GM18870 (cell line): Measurements from ENCODE around the gene POMGNT1.

ENCODE experiments used
- ATAC-seq: cut with Tn5 transposase; IDR thresholded peaks from one replicate; pipeline ENCODE4 v1.9.1; 2021; ENCODE audit warnings: moderate library complexity; ENCODE audit not compliant: unreplicated experiment

The POMGNT1 gene

GRCh38 chr1:46158312-46159281 lies 39.6 kb downstream of the POMGNT1 start:
- no peak for ATAC-seq

GRCh38 chr1:46157916-46158311 lies 40.3 kb downstream of the POMGNT1 start:
- no peak for ATAC-seq

DNA sequence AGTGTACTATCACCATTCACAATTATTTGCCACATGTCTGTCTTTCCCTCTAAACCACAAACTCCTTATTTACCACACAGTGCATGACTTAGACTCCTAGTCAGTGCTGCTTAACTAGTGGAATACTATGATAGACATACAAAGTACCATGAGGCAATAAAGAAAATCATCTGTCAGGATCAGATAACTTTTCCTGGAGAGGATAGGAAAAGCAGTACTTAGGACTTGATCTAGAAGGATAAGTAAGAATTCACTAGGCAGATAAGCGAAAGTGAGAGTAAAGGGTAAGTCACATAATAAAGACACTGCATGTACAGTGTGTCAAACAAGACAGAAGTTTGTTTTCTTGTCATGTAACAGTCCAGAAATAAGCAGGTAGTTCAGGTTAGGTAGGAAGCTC lies 44.5 kb downstream of the POMGNT1 start:
- ATAC-seq = no peak

DNA sequence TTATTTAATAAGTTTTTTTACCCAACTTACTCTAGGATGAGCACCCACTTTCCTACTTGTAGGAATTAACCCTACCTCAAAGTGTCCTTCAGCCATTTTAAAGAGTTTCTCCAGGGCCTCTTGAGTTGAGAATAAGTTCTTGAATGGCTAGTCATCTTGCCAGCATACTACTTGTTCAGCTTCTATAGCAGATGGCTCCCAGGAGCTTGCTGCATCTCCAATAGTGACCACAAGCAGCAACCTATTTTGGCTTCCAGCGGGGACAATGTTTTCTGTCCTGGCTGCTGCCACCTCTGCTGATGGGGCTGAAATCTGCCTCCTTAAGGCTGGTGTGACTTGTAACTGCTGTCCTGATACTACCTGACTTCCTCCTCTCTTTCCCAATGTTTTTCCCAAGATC lies 45.0 kb downstream of the POMGNT1 start:
- ATAC-seq = no peak

DNA sequence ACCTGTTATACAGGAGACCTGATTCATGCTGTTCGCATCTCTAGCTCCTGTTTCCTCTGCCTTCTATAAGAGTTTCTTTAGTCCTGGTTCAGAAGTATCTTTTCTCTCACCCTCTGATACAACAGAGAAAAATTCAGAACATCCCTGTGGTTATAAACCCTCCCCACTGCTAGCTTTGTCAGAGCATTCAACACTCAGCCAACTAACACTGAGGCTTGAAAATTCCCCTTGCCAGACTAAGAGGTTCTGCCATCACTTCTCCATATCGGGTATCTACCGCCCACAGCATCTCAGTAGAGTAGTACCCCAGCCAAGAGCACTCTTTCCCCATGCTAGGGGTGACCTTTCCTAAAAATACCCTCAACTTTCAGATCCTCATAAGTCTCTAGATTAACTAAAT lies 46.2 kb downstream of the POMGNT1 start:
- ATAC-seq = no peak

- no peak for ATAC-seq
Measured at GRCh38 chr1:46150085-46150484, 48.1 kb downstream of the POMGNT1 start.

GRCh38 chr1:46148318-46148717 lies 49.9 kb downstream of the POMGNT1 start:
- no peak for ATAC-seq
